K562 (cell line): ENCODE measurements around the gene KRTAP10-12. TPM values are rescaled to one million over a fixed set of nuclear protein-coding genes. Genes with fewer than 3 reads are reported as not detected.

Experiments
- L3MBTL2 ChIP-seq: fragments of 450-650 bp; IDR thresholded peaks from 2 replicates; pipeline ENCODE4 v1.6.1; 2016; ENCODE audit warnings: mild to moderate bottlenecking, moderate library complexity
- polyA plus RNA-seq, 8 experiments: library from polyadenylated mRNA; depleted of rRNA in 4 of 8; stranded (reverse) in 5 of 8; unstranded in 3 of 8; fragments of >200 nt; fragmentation: Nextera tagmentation in 2 of 8; fragmentation: Illumina TruSeq in 1 of 8; extraction: Ambion mirVana in 2 of 8; extraction: Trizol in 1 of 8; gene quantifications; 2 replicates each; pipeline versions ENCODE4 v1.2.1 to v1.2.3, GENCODE V29; 2011 to 2014; ENCODE audit warnings: inconsistent platforms in 1 of 8, missing spikeins in 1 of 8
- total RNA-seq, 7 experiments: library from RNA; depleted of rRNA in 6 of 7; stranded (reverse); fragments of >200 nt in 6 of 7; fragmentation: Illumina TruSeq in 2 of 7; extraction: Trizol in 2 of 7; gene quantifications; 2 replicates each; pipeline versions ENCODE4 v1.2.1 to v1.2.3, GENCODE V29; 2011 to 2021; ENCODE audit warnings: low replicate concordance in 1 of 7
- TF ChIP-seq, protein P1 (sequence below), 2 experiments: fragments of 450-650 bp in 1 of 2; sonication (generic) in 1 of 2; formaldehyde crosslinking in 1 of 2; IDR thresholded peaks; 2 replicates each; pipeline versions ENCODE4 v1.7.1 to v1.9.0; 2016 to 2022; ENCODE audit warnings: inconsistent platforms in 1 of 2, mild to moderate bottlenecking in 1 of 2, missing genetic modification reagents in 1 of 2

KRTAP10-12 gene
- total and polyA plus RNA-seq, 9 of the 15 experiments (the other 6 are each of a cell fraction or from before 2014, with no cell fraction given) = not detected

DNA sequence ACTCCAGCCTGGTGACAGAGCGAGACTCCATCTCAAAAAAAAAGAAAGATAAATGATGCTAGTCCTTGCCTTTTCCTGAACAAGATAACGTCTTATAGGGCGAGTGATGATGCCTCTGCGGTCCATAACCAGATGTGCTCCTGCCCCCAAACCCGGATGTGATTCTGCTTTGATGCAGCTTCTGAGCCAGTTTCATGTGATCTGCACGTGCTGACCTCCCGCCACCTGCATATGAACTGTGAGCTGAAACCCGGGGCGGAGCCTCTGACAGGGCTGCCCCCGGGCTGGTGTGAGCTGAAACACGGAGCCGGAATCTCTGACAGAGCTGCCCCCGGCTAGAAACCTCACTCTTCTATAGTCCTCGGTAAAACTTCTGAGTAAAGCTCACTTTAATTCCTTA is 43.8 kb upstream of the KRTAP10-12 start (continued):
- TF ChIP-seq, protein P1, sequence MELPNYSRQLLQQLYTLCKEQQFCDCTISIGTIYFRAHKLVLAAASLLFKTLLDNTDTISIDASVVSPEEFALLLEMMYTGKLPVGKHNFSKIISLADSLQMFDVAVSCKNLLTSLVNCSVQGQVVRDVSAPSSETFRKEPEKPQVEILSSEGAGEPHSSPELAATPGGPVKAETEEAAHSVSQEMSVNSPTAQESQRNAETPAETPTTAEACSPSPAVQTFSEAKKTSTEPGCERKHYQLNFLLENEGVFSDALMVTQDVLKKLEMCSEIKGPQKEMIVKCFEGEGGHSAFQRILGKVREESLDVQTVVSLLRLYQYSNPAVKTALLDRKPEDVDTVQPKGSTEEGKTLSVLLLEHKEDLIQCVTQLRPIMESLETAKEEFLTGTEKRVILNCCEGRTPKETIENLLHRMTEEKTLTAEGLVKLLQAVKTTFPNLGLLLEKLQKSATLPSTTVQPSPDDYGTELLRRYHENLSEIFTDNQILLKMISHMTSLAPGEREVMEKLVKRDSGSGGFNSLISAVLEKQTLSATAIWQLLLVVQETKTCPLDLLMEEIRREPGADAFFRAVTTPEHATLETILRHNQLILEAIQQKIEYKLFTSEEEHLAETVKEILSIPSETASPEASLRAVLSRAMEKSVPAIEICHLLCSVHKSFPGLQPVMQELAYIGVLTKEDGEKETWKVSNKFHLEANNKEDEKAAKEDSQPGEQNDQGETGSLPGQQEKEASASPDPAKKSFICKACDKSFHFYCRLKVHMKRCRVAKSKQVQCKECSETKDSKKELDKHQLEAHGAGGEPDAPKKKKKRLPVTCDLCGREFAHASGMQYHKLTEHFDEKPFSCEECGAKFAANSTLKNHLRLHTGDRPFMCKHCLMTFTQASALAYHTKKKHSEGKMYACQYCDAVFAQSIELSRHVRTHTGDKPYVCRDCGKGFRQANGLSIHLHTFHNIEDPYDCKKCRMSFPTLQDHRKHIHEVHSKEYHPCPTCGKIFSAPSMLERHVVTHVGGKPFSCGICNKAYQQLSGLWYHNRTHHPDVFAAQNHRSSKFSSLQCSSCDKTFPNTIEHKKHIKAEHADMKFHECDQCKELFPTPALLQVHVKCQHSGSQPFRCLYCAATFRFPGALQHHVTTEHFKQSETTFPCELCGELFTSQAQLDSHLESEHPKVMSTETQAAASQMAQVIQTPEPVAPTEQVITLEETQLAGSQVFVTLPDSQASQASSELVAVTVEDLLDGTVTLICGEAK (IDR thresholded peaks at IDR 0.05) = no peak
- TF ChIP-seq, protein P1 (CRISPR knock-in tag; IDR thresholded peaks at IDR 0.05) = no peak
- peak; percentile 88 for TF ChIP-seq L3MBTL2
- TF ChIP-seq, all 486 proteins: peak for 10
